GM19438 (cell line): ENCODE data around the gene FTCD.
"Not testable (repeated sequence)": the region's sequence is repeated elsewhere in the genome, so short reads cannot be mapped to it uniquely, and the experiment has no call there.

Experiments used
- ATAC-seq: cut with Tn5 transposase; IDR thresholded peaks from one replicate; pipeline ENCODE4 v1.9.1; 2021; ENCODE audit warnings: low read depth; ENCODE audit not compliant: unreplicated experiment

Gene FTCD

GRCh38 chr21:46114963-46115362, 40.4 kb downstream of the FTCD start:
- no peak for ATAC-seq

- no peak for ATAC-seq
Measured at GRCh38 chr21:46113497-46114176, 41.7 kb downstream of the FTCD start.

DNA sequence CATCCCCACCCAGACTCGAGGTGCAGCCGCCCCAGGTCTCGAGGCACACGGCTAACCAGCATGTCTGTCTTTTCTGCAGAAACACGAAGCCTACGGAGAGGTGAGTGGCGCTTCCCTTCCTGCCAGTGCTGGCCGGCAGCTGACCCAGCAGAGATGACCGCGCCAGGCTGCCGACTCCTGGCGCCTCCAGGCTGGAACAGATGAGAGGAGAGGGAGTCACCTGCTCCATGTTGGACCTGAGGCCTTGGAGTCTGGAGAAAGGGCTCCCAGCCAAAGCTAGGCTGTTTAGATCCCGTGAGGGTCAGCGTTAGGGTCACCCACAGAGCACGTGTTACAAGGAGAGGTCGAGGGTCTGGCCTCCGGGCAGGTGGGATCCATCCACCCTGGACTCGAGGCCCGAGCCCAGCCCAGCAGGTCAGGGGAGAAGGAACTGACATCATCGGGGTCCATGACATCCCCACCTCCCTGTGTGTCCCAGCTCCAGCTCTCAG, 42.6 kb downstream of the FTCD start:
- no peak for ATAC-seq

DNA sequence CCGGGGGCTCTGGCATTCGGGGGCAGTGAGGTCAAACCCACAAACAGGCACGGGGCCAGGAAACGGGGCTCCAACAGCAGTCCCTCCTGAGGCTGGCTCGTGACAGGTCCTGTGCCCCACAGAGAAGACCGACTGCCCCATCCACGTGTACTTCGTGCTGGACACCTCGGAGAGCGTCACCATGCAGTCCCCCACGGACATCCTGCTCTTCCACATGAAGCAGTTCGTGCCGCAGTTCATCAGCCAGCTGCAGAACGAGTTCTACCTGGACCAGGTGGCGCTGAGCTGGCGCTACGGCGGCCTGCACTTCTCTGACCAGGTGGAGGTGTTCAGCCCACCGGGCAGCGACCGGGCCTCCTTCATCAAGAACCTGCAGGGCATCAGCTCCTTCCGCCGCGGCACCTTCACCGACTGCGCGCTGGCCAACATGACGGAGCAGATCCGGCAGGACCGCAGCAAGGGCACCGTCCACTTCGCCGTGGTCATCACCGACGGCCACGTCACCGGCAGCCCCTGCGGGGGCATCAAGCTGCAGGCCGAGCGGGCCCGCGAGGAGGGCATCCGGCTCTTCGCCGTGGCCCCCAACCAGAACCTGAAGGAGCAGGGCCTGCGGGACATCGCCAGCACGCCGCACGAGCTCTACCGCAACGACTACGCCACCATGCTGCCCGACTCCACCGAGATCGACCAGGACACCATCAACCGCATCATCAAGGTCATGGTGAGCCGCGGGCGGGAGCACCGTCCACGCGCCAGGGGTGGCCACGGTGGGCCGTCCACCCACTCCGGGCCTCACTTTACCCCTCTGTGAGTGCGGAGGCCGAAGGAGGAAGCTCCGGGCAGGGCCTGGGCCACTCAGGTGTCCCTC, 43.3 kb downstream of the FTCD start:
- ATAC-seq = no peak

GRCh38 chr21:46111193-46111571, 44.2 kb downstream of the FTCD start:
- no peak for ATAC-seq

- no peak for ATAC-seq
Measured at GRCh38 chr21:46110499-46111192, 44.7 kb downstream of the FTCD start.

GRCh38 chr21:46109313-46110221, 45.8 kb downstream of the FTCD start:
- ATAC-seq = no peak

DNA sequence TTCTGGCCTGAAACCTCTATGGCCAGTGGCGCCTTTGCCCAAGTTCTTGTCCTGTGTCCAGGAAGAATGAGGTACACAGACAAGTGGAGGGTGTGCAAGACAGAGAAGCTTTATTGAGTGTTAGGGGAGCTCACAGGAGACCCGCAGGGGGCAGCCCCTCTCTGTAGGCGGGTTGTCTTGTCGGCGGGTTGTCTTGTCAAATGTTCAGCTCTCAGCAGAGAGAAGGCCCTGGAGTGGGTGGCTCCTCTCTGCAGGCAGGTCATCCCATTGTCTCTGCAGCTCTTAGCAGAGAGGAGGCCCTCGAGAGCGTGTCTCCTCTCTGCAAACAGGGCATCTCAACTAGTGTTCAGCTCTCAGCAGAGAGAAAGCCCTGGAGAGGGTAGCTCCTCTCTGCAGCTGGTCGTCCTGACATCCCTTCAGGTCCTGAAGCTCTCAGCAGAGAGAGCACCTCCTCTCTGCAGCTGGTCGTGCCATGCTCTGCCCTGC, 46.5 kb downstream of the FTCD start:
- ATAC-seq = no peak

GRCh38 chr21:46107376-46107775, 48.0 kb downstream of the FTCD start:
- ATAC-seq = not testable (repeated sequence)

DNA sequence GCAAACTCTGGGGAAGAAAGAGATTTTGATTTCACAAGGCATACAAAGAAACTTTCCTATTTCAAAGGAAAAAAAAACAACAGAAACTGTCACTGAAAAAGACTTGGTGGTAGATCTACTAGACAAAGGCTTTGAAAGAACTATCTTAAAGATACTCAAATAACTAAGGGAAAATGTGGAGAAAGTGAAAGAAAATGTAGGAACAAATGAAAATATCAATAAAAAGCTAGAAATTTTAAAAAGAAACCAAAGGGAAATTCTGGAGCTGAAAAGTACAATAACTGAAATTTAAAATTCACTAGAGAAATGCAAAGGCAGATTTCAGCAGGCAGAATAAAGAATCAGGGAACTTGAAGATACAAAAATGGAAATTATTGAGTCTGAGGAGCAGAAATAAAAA, 51.3 kb downstream of the FTCD start:
- no peak for ATAC-seq

- no peak for ATAC-seq
Measured at GRCh38 chr21:46100906-46101305, 54.5 kb downstream of the FTCD start.

GRCh38 chr21:46100426-46100825, 55.0 kb downstream of the FTCD start:
- ATAC-seq = no peak

- ATAC-seq = no peak
Measured at GRCh38 chr21:46100020-46100419, 55.4 kb downstream of the FTCD start.

GRCh38 chr21:46099476-46099875, 55.9 kb downstream of the FTCD start:
- ATAC-seq = no peak

GRCh38 chr21:46098303-46099141, 56.9 kb downstream of the FTCD start:
- ATAC-seq = no peak

- ATAC-seq = no peak
Measured at GRCh38 chr21:46097336-46098293, 57.8 kb downstream of the FTCD start, which contains the start of gene COL6A2. COL6A2 (plus strand) TSS chr21:46098112.

DNA sequence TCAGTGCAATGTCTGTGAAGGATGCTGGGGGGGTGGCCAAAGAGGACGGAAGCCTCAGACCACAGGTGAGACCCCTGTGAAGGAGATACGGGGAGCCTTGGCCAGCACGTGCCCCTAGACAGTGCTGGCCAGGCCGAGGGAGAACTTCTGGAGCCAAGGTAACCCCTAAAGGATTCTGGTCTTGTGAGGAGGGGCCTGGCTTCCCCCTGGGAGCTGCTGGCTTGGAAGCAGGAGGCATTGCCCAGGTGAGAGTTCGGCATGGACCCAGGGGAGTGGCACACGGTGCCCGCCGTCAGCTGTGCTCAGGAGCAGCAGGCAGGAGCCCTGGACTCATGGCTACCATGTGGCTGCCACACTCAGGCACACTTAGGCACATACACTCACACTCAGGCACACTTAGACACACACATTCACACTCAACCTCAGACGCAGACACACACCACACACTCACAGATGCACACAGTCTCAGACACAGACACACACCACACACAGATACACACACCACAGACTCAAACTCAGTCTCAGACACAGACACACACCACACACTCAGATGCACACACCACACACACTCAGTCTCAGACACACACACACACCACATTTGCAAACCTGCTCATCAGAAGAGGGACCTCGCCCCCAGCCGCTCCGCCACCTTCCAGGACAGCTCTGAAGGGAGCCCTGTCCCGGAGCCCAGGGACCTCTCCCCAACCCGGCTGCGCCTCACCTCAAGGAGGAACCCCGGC, 58.6 kb downstream of the FTCD start:
- no peak for ATAC-seq
